Dermis microvascular lymphatic vessel endothelial cell (primary cell): ENCODE data around the gene SLC25A45. TPM values are rescaled to one million over a fixed set of nuclear protein-coding genes. Genes with fewer than 3 reads are reported as not detected.

ENCODE experiments used
- DNase-seq, 2 donors: peaks; one replicate each; pipeline versions ENCODE4 v3.0.0 to v3.0.0-alpha.2; 2010; ENCODE audit warnings: low read depth in 2 of 2
- total RNA-seq: library from RNA; depleted of rRNA; stranded (reverse); fragments of >200 nt; gene quantifications from 2 replicates; pipeline ENCODE4 v1.2.1, GENCODE V29; 2014

The SLC25A45 gene
- total RNA-seq, 1 donor from 2014 or later: 1.7 TPM

GRCh38 chr11:65404638-65405339, 22.3 kb upstream of the SLC25A45 start:
- DNase-seq: peak; percentile 65 to 84

DNA sequence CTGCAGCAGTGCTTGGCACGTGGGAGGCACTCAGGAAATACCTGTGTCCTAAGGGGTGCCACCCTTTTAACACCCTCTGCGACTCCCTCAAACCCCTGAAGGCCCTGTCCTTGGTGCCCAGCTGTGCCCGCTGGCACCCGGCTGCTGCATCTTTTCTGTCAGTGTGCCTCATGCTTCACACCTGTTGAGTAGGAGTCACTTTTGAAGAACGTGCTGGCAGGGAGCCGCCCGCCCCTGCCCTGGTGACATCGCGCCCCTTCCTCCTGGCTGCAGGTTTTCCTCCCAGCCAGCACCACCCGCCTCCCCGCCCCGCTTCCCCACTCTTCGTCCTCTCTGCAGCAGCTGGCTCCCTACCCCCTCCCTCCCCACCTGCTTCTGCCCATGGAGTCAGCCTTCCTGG, 21.8 kb upstream of the SLC25A45 start:
- DNase-seq: no peak

GRCh38 chr11:65403607-65404121, 21.2 kb upstream of the SLC25A45 start:
- DNase-seq: peak in 1 of 2 donors; percentile 51

DNA sequence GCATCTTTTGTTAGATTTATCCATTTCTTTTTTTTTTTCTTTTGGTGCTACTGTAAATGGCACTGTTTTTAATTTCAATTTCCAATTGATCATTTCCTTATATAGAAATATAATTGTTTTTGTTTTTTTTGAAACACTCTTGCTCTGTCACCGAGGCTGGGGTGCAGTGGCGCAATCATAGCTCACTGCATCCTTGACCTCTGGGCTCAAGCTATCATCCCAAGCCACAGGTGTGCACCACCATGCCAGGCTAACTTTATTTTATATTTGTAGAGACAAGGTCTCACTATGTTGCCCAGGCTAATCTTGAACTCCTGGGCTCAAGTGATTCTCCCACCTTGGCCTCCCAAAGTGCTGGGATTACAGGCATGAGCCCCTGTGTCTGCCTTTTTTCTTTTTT, 20.3 kb upstream of the SLC25A45 start:
- no peak for DNase-seq

- no peak for DNase-seq
Measured at GRCh38 chr11:65401803-65402248, 19.4 kb upstream of the SLC25A45 start.

- DNase-seq: no peak
Measured at GRCh38 chr11:65401073-65401802, 18.8 kb upstream of the SLC25A45 start.

GRCh38 chr11:65400307-65401072, 18.0 kb upstream of the SLC25A45 start:
- DNase-seq: no peak

GRCh38 chr11:65399845-65400244, 17.4 kb upstream of the SLC25A45 start:
- DNase-seq: no peak

GRCh38 chr11:65399249-65399648, 16.8 kb upstream of the SLC25A45 start:
- DNase-seq: no peak

- no peak for DNase-seq
Measured at GRCh38 chr11:65398362-65398910, 16.0 kb upstream of the SLC25A45 start.

- no peak for DNase-seq
Measured at GRCh38 chr11:65396769-65397745, 14.6 kb upstream of the SLC25A45 start.

DNA sequence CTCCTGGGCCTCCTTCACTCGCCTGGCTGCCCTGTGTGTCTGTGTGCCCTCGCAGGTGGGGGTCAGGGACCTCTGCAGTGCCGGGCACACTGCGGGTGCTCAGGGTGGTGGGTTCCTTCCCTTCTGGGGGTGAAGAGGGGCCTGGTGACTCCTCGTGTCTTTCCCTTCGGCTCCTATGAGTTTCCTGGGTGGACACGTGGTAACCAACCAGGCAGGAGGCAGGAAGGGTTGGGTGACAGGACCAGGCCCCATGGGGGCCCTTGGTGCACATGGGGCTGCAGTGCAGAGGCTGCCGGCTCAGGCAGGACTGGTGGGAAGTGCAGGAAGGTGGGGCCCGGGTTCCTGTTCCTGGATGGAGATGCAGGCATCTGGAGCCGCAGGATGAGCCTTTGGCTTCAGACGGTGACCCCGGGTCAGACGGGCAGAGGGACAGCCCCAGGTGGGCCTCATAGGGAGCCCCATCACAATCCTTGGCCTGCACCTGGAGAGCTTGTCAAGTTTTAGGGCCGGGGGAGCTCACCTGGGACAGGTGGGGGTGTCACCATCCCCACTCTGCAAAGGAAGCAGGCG, 13.6 kb upstream of the SLC25A45 start:
- no peak for DNase-seq

GRCh38 chr11:65394125-65394536, 11.7 kb upstream of the SLC25A45 start:
- DNase-seq: no peak

DNA sequence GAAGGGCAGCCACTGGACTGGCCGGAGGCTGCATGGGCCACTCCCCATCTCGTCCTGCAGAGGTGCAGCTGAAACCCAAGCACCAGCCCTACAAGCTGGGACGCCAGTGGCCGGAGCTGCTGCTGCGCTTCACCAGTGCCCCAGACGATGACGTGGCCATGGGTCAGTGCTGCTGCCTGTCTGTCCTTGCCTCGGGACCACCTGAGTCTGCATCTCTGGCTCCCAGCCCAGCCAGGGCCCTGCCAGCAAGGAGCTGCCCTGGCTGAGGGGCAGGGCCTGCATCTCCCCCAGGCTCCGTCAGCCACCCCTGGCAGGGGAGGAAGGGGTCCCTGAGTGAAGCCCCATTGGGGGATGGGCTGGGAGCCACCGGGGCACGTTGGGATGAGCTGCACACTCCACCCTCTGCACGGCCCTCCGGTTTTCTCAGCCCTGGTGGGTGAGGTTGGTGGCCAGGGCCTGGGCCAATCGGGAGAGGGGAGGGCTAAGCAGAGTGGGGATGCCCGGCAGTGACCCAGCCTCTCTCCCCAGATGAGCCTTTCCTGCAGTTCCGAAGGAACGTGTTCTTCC, 11.2 kb upstream of the SLC25A45 start:
- no peak for DNase-seq

GRCh38 chr11:65392899-65393298, 10.5 kb upstream of the SLC25A45 start:
- no peak for DNase-seq

- DNase-seq: no peak
Measured at GRCh38 chr11:65392186-65392829, 9.9 kb upstream of the SLC25A45 start.

- no peak for DNase-seq
Measured at GRCh38 chr11:65390996-65391395, 8.6 kb upstream of the SLC25A45 start.

GRCh38 chr11:65390099-65390941, 7.9 kb upstream of the SLC25A45 start:
- DNase-seq: peak in 1 of 2 donors; percentile 52
